GM19395 (cell line): ENCODE data around the gene PEAR1.
"Not testable (repeated sequence)": the region's sequence is repeated elsewhere in the genome, so short reads cannot be mapped to it uniquely, and the experiment has no call there.

Source experiments
- ATAC-seq: cut with Tn5 transposase; IDR thresholded peaks from one replicate; pipeline ENCODE4 v1.9.1; 2021; ENCODE audit warnings: mild to moderate bottlenecking, moderate library complexity; ENCODE audit not compliant: unreplicated experiment

The PEAR1 gene

GRCh38 chr1:156914440-156914856, 20.9 kb downstream of the PEAR1 start:
- ATAC-seq: no peak

DNA sequence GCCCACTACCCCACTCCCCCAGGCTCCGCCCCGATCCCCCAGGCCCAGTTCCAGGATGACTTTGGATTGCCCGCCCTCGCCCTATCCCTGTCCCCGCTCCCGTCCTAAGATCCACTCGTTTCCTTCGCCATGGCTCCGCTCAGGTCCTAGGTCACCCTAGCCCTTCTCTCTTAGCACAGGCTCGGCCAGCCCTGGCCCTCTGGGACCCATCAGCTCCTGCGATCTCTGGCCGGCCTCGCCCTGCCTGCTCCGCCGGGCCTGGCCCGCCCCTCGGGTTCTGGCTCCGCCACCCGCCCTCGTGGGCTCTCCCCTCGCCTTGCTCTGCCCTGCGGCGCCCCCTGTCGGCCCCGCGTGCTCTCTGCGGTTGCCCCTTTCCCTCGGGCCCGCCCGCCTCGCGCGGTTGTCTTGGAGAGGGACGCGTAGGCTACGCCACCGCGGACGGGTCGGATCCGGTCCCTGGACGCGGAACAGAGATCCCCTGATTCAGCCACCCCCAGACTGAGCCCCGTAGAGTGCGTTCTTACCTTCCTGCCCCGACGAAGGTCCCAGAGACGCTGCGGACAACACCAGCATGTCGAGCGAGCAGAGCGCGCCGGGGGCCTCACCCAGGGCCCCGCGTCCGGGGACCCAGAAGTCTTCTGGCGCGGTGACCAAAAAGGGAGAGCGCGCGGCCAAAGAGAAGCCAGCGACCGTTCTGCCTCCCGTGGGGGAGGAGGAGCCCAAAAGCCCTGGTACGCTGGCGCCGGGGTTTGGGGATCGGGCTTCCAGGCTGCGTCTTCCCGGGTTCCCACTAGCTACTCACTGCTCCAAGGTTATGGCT, 26.9 kb downstream of the PEAR1 start, which contains the start of gene LRRC71:
Gene LRRC71, plus strand, starts transcription at position 400 of the 820 bp plus-strand sequence. Its CDS starts 172 bp downstream, at position 572.
- ATAC-seq: no peak

DNA sequence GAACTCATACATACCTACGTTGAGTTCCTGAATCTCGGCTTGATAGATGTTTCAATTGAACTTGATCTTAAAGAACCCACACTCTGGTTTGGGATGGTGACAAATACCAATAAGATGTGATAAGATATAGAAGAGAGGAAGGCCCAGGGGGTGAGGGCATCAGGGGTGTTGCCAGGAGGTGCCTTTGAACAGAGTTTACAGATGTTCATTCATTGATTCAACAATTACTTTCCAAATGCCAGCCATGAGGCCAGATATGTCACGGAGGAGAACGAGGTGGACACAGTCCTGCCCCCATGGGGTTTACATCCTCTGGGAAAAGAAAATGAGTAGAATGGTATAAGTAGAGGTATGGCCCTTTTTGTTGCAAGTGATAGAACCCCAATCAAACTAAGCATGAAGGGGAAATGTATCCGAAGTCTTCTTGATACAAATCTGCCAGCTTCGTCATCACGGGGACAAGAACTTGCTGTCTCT, 27.6 kb downstream of the PEAR1 start:
- no peak for ATAC-seq

GRCh38 chr1:156922986-156923669, 29.6 kb downstream of the PEAR1 start:
- ATAC-seq: no peak

GRCh38 chr1:156923670-156924477, 30.4 kb downstream of the PEAR1 start:
- ATAC-seq: no peak

- ATAC-seq: no peak
Observed at GRCh38 chr1:156924478-156925153, 31.1 kb downstream of the PEAR1 start.

- ATAC-seq: no peak
Observed at GRCh38 chr1:156925154-156926010, 31.9 kb downstream of the PEAR1 start.

DNA sequence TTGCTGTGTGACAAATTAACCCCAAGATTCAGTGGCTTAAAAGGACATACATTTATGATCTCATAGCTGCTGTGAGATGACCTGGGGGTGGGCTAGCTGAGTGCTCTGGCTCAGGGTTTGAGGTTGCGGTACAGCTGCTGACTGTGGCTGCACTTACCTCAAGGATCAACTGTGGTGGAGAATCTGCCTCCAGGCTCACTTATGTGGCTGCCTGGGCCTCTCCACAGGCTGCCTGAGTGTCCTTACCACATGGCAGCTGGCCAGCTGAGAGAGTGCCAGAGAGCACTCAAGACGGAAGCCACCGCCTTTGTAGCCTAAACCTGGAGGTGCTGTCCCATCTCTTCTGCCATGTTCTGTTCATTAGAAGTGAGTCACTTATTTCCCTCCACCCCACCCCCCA, 32.7 kb downstream of the PEAR1 start:
- ATAC-seq: no peak

DNA sequence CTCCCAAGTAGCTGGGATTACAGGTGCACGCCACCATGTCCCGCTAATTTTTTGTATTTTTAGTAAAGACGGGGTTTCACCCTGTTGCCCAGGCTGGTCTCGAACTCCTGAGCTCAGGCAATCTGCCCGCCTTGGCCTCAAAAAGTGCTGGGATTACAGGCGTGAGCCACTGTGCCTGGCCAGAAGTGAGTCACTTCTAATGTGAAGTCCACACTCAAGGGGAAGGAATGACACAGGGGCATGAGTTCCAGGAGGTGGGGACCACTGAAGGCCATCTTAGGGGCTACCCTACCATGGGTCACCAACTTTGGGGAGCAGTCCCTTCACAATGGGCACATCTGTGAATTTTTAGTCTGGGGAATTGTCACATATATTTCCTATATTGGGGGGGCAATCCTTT, 33.2 kb downstream of the PEAR1 start:
- ATAC-seq: not testable (repeated sequence)

DNA sequence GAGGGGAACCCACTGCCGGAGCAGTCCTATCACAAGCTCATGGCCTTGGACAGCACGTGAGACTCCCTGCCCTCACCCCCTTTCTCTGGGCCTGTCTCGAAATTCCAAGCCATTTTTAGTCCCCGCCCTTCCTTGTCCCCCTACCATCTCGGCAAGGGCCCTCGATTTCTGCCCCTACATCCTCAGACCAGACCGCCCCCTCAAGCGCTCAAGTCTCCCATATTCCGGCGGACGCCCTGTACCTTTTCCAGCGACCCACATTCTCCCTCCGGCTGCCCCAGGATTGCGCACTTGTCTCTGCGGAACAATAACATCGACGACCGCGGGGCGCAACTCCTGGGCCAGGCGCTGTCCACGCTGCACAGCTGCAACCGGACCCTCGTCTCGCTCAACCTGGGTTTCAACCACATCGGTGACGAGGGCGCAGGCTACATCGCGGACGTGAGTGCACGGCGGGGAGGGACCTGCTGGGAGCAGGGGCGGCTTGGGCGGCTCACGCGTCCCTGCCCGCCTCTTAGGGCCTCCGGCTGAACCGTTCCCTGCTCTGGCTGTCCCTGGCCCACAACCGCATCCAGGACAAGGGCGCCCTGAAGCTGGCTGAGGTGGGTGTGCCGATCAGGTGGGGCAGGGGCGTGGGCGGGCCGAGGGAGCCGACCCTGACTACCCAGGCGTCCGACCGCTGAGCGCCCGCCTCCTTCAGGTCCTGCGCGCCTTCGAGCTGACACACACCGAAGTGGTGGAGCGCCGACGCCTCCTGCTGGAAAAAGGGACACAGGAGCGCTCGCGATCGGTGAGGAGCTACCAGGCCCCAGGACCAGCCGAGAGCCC, 33.9 kb downstream of the PEAR1 start:
- no peak for ATAC-seq

- ATAC-seq: no peak
Observed at GRCh38 chr1:156928043-156928602, 34.6 kb downstream of the PEAR1 start.

DNA sequence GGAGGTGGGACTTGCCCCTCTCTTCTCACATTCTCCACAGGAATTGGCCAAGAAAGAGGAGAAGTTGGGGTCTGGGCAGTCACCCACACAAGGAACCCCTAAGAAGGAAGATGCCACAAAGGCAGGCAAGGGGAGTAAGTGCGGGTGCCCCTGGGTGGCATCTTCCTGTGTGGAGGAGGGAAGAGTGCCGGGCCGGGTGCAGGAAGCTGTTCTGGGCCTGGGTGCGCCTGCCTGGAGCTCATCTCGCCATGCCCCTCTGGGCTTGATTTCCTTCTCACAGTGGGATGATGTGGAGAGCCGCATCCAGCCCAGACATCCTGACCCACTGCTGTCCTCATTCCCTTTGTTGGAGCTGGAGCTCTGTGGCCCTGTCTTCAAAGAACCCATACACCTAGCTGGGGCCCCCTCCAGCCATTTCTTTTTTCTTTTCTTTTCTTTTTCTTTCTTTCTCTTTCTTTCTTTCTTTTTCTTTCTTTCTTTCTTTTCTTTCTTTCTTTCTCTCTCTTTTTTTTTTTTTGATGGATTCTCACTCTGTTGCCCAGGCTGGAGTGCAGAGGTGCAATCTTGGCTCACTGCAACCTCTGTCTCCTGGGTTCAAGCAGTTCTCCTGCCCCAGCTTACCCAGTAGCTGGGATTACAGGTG, 36.2 kb downstream of the PEAR1 start:
- ATAC-seq: no peak

GRCh38 chr1:156930483-156930882, 37.0 kb downstream of the PEAR1 start:
- no peak for ATAC-seq

- no peak for ATAC-seq
Observed at GRCh38 chr1:156931211-156931952, 37.9 kb downstream of the PEAR1 start.

GRCh38 chr1:156931974-156932710, 38.6 kb downstream of the PEAR1 start:
- no peak for ATAC-seq

- ATAC-seq: no peak
Observed at GRCh38 chr1:156933136-156933535, 39.6 kb downstream of the PEAR1 start.
